WTC11 (cell line): Measurements from ENCODE around the gene WNT5B. TPM values are rescaled to one million over a fixed set of nuclear protein-coding genes. Genes with fewer than 3 reads are reported as not detected.
A peak's percentile ranks its signal among the peaks of the same experiment; 100 is the strongest.

ENCODE experiments used
- ATAC-seq: fragments of 200-7000 bp; cut with Tn5 transposase; 2 replicates; pipeline ENCODE4 v1.10.0; 2021; ENCODE audit warnings: mild to moderate bottlenecking, moderate library complexity
- CTCF ChIA-PET: fragments of 300-600 bp; sonication (Branson Sonifier 250); formaldehyde crosslinking; loops from one replicate; lab custom pipeline; 2021; ENCODE audit warnings: antibody characterized with exemption; lab: Charles Lee
- POLR2A ChIA-PET: fragments of 350-600 bp; sonication (Branson Sonifier 250); formaldehyde crosslinking; loops from one replicate; lab custom pipeline; 2021; ENCODE audit warnings: antibody characterized with exemption; lab: Charles Lee
- DNase-seq: peaks from one replicate; pipeline ENCODE4 v3.0.0; 2021; ENCODE audit warnings: low spot score
- H3K27ac Mint-ChIP-seq: 2 replicates; pipeline ENCODE4 v1.8.0; 2021; ENCODE audit warnings: mixed read lengths
- H3K27me3 Mint-ChIP-seq: 2 replicates; pipeline ENCODE4 v1.8.0; 2021; ENCODE audit warnings: low read depth, mild to moderate bottlenecking, moderate library complexity, mixed read lengths
- H3K36me3 Mint-ChIP-seq: 2 replicates; pipeline ENCODE4 v1.8.0; 2021; ENCODE audit warnings: mixed read lengths
- H3K4me1 Mint-ChIP-seq: 2 replicates; pipeline ENCODE4 v1.8.0; 2022; ENCODE audit warnings: mixed read lengths
- H3K4me3 Mint-ChIP-seq: 2 replicates; pipeline ENCODE4 v1.8.0; 2021; ENCODE audit warnings: mild to moderate bottlenecking, moderate library complexity, mixed read lengths
- H3K9me3 Mint-ChIP-seq: 2 replicates; pipeline ENCODE4 v1.8.0; 2021; ENCODE audit warnings: mixed read lengths
- ELF4 ChIP-seq: sonication (generic); formaldehyde crosslinking; IDR thresholded peaks from 2 replicates; pipeline ENCODE4 v1.8.1; 2022; ENCODE audit warnings: low read depth, mild to moderate bottlenecking, moderate library complexity, missing genetic modification reagents
- GRHL2 ChIP-seq: fragments of 250-450 bp; sonication (Bioruptor Pico); IDR thresholded peaks from 2 replicates; pipeline ENCODE4 v1.8.0; 2022; ENCODE audit warnings: mild to moderate bottlenecking, moderate library complexity; ENCODE audit not compliant: insufficient replicate concordance, severe bottlenecking
- JAZF1 ChIP-seq: fragments of 250-450 bp; sonication (Bioruptor Pico); IDR thresholded peaks from 2 replicates; pipeline ENCODE4 v1.9.0; 2021; ENCODE audit warnings: moderate library complexity, mild to moderate bottlenecking, inconsistent platforms
- NFE2L1 ChIP-seq: sonication (generic); formaldehyde crosslinking; IDR thresholded peaks from 2 replicates; pipeline ENCODE4 v1.8.1; 2023; ENCODE audit warnings: missing genetic modification reagents
- NFYB ChIP-seq: sonication (generic); formaldehyde crosslinking; conservative IDR thresholded peaks from 2 replicates; pipeline ENCODE4 v1.8.0; 2022; ENCODE audit warnings: low read depth, missing genetic modification reagents
- NR2C2 ChIP-seq: sonication (generic); formaldehyde crosslinking; IDR thresholded peaks from 2 replicates; pipeline ENCODE4 v1.8.0; 2022; ENCODE audit warnings: mild to moderate bottlenecking, missing genetic modification reagents
- TEAD1 ChIP-seq: sonication (generic); formaldehyde crosslinking; IDR thresholded peaks from 2 replicates; pipeline ENCODE4 v1.8.0; 2022; ENCODE audit warnings: mild to moderate bottlenecking, missing genetic modification reagents
- TP53 ChIP-seq: sonication (generic); formaldehyde crosslinking; IDR thresholded peaks from 2 replicates; pipeline ENCODE4 v1.8.1; 2023; ENCODE audit warnings: mild to moderate bottlenecking, missing genetic modification reagents
- ZNF121 ChIP-seq: sonication (generic); formaldehyde crosslinking; IDR thresholded peaks from 2 replicates; pipeline ENCODE4 v1.8.0; 2023; ENCODE audit warnings: missing genetic modification reagents
- ZNF232 ChIP-seq: sonication (generic); formaldehyde crosslinking; IDR thresholded peaks from 2 replicates; pipeline ENCODE4 v1.8.0; 2022; ENCODE audit warnings: mild to moderate bottlenecking, missing genetic modification reagents
- ZNF263 ChIP-seq: sonication (generic); formaldehyde crosslinking; IDR thresholded peaks from 2 replicates; pipeline ENCODE4 v1.8.1; 2022; ENCODE audit warnings: low read depth, mild to moderate bottlenecking, moderate library complexity, missing genetic modification reagents
- ZNF671 ChIP-seq: fragments of 250-450 bp; sonication (Bioruptor Pico); IDR thresholded peaks from 2 replicates; pipeline ENCODE4 v1.8.0; 2021; ENCODE audit warnings: mild to moderate bottlenecking
- total RNA-seq: library from RNA; stranded (reverse); gene quantifications from 3 replicates; pipeline ENCODE4 v1.2.3, GENCODE V29; 2021
- TF ChIP-seq, protein P1 (sequence below): fragments of 200-600 bp; IDR thresholded peaks from 2 replicates; pipeline ENCODE4 v1.8.0; 2022; ENCODE audit warnings: antibody characterized with exemption
- TF ChIP-seq, protein P2 (sequence below): sonication (generic); formaldehyde crosslinking; IDR thresholded peaks from 2 replicates; pipeline ENCODE4 v1.8.0; 2023; ENCODE audit warnings: mild to moderate bottlenecking, missing genetic modification reagents
- TF ChIP-seq, protein P3 (sequence below): sonication (generic); formaldehyde crosslinking; IDR thresholded peaks from 2 replicates; pipeline ENCODE4 v1.8.0; 2022; ENCODE audit warnings: missing genetic modification reagents

The WNT5B gene
- total RNA-seq, 1 experiment from 2014 or later: 4.5 TPM

DNA sequence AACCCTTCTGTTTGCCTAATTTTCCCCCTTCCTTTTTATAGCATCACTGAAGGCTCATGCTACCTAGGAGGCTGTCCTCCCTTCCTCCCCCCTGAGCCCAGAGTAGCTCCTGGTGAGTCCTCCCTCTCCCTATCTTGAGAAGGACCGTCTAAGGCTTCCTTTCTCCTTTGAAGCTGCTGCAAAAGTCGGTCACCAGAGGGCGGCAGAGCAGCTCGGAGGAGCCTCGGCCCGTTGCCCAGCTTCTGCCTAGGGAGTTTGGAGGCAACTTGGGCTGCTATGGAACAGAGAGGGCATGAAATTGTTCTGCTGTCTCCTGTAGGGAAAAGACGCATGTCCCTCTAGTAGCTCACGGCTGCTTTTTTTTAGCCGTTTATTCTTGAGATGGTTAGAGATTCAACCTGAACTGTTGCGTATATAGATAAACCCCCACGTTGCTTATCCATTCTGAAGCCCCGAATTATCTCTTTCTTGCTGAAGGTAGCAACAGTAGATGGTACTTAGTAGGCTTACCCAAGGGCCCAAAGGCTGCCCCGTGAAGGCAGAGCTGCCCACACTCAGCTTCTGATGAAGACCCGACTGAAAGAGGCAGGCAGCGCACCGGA, 5.7 kb downstream of the WNT5B start:
- DNase-seq: peak; percentile 83
- Mint-ChIP-seq H3K36me3 (no peaks in the 10 kb centered on the region), H3K4me1 (peaks cover 34% of the 10 kb centered on the region), H3K4me3 (no peak overlapping the region), H3K27me3 (peaks cover 48% of the 10 kb centered on the region), H3K27ac (no peak overlapping the region), H3K9me3 (no peaks in the 10 kb centered on the region)
- ATAC-seq: peak; percentile 74
- no peak for TF ChIP-seq ZNF232 (CRISPR knock-in tag)
- no peak for TF ChIP-seq TP53
- TF ChIP-seq NFYB (CRISPR knock-in tag): no peak
- TF ChIP-seq GRHL2 (CRISPR knock-in tag): no peak
- TF ChIP-seq NFE2L1 (CRISPR knock-in tag): no peak
- TF ChIP-seq, protein P1, sequence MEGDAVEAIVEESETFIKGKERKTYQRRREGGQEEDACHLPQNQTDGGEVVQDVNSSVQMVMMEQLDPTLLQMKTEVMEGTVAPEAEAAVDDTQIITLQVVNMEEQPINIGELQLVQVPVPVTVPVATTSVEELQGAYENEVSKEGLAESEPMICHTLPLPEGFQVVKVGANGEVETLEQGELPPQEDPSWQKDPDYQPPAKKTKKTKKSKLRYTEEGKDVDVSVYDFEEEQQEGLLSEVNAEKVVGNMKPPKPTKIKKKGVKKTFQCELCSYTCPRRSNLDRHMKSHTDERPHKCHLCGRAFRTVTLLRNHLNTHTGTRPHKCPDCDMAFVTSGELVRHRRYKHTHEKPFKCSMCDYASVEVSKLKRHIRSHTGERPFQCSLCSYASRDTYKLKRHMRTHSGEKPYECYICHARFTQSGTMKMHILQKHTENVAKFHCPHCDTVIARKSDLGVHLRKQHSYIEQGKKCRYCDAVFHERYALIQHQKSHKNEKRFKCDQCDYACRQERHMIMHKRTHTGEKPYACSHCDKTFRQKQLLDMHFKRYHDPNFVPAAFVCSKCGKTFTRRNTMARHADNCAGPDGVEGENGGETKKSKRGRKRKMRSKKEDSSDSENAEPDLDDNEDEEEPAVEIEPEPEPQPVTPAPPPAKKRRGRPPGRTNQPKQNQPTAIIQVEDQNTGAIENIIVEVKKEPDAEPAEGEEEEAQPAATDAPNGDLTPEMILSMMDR: peak; percentile 41; the same call in 1 of the 2 replicates
- TF ChIP-seq ZNF263 (CRISPR knock-in tag): peak; percentile 94
- no peak for TF ChIP-seq TEAD1 (CRISPR knock-in tag)
- no peak for TF ChIP-seq JAZF1
- no peak for TF ChIP-seq NR2C2 (CRISPR knock-in tag)
- no peak for TF ChIP-seq ZNF121 (CRISPR knock-in tag)
- TF ChIP-seq ELF4: no peak
- TF ChIP-seq, protein P2, sequence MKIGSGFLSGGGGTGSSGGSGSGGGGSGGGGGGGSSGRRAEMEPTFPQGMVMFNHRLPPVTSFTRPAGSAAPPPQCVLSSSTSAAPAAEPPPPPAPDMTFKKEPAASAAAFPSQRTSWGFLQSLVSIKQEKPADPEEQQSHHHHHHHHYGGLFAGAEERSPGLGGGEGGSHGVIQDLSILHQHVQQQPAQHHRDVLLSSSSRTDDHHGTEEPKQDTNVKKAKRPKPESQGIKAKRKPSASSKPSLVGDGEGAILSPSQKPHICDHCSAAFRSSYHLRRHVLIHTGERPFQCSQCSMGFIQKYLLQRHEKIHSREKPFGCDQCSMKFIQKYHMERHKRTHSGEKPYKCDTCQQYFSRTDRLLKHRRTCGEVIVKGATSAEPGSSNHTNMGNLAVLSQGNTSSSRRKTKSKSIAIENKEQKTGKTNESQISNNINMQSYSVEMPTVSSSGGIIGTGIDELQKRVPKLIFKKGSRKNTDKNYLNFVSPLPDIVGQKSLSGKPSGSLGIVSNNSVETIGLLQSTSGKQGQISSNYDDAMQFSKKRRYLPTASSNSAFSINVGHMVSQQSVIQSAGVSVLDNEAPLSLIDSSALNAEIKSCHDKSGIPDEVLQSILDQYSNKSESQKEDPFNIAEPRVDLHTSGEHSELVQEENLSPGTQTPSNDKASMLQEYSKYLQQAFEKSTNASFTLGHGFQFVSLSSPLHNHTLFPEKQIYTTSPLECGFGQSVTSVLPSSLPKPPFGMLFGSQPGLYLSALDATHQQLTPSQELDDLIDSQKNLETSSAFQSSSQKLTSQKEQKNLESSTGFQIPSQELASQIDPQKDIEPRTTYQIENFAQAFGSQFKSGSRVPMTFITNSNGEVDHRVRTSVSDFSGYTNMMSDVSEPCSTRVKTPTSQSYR: no peak
- ChIA-PET POLR2A (interaction anchor here (1.0 to 1.2 kb wide), 3 partner anchors 8 to 41 kb away, joined by 3 to 4 read pairs (median 4); no protein-coding TSS in a partner anchor), CTCF (interaction anchor here (0.6 to 3.6 kb wide), 41 partner anchors 9 to 1446 kb away, joined by 3 to 69 read pairs (median 5); partner anchors contain the start of genes ADIPOR2 and FBXL14)

DNA sequence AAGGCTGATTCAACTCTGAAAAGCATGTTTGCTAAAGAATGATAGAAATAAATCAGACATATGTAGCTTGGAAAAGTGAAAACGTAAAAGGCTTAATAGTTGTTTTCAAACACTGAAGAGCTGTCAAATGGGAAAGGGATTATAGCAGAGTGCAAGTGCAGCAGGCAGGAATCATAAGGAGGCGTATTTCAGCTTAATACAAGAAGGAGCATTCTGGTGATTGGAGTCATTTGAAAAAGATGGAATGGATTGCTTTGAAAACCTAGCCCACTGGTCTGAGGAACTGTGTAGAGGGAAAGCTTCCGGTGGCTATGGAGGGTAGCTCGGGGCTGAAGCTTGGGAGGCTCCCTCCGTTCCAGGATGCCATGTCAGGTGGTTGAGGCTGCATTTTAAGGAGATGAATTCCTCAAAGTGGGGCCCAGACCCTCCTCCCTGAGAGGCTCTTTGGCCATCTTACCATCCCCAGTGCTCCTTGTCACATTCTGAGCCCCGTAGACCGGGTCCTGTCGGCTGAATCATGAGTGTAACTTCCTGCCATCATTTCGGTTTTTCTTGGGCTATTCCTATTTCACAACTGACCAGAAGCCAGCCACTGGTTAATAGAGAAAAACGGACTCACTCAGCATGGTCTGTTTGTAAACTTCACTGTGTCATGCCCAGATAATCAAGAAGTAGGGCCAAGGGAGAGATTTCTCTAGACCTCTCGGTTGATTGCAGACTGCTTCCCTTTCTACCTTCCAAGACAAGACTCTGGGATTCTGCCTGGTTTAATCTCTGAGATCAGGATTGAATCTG, 6.5 kb downstream of the WNT5B start:
- H3K27ac Mint-ChIP-seq: no peak overlapping the region
- ChIA-PET POLR2A (interaction anchor here (1.1 to 1.2 kb wide), 2 partner anchors 8 to 42 kb away, joined by 4 read pairs; no protein-coding TSS in a partner anchor), CTCF (interaction anchor here (0.6 to 3.6 kb wide), 31 partner anchors 8 to 518 kb away, joined by 3 to 69 read pairs (median 6); partner anchors contain the start of genes ADIPOR2 and FBXL14)
- no peaks in the 10 kb centered on the region for H3K9me3 Mint-ChIP-seq
- TF ChIP-seq, protein P3, sequence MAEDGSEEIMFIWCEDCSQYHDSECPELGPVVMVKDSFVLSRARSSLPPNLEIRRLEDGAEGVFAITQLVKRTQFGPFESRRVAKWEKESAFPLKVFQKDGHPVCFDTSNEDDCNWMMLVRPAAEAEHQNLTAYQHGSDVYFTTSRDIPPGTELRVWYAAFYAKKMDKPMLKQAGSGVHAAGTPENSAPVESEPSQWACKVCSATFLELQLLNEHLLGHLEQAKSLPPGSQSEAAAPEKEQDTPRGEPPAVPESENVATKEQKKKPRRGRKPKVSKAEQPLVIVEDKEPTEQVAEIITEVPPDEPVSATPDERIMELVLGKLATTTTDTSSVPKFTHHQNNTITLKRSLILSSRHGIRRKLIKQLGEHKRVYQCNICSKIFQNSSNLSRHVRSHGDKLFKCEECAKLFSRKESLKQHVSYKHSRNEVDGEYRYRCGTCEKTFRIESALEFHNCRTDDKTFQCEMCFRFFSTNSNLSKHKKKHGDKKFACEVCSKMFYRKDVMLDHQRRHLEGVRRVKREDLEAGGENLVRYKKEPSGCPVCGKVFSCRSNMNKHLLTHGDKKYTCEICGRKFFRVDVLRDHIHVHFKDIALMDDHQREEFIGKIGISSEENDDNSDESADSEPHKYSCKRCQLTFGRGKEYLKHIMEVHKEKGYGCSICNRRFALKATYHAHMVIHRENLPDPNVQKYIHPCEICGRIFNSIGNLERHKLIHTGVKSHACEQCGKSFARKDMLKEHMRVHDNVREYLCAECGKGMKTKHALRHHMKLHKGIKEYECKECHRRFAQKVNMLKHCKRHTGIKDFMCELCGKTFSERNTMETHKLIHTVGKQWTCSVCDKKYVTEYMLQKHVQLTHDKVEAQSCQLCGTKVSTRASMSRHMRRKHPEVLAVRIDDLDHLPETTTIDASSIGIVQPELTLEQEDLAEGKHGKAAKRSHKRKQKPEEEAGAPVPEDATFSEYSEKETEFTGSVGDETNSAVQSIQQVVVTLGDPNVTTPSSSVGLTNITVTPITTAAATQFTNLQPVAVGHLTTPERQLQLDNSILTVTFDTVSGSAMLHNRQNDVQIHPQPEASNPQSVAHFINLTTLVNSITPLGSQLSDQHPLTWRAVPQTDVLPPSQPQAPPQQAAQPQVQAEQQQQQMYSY (CRISPR knock-in tag): peak; percentile 45; the same call in 1 of the 2 replicates
- TF ChIP-seq ZNF671 (CRISPR knock-in tag): no peak
- H3K4me1 Mint-ChIP-seq: peaks cover 33% of the 10 kb centered on the region
- ATAC-seq: no peak
- H3K4me3 Mint-ChIP-seq: no peak overlapping the region
- peaks cover 40% of the 10 kb centered on the region for H3K27me3 Mint-ChIP-seq
- no peaks in the 10 kb centered on the region for H3K36me3 Mint-ChIP-seq
- DNase-seq: no peak
